GM20431 (cell line): ENCODE data around the gene IL1RAPL1.

Source experiments
- in situ Hi-C: fragments of 300-500 bp; cut with MseI, MboI; formaldehyde crosslinking; loops from one replicate; pipeline ENCODE4 v1.15.0; 2020; ENCODE audit warnings: low sequenced_read_pairs; ENCODE audit not compliant: unreplicated experiment

The IL1RAPL1 gene

DNA sequence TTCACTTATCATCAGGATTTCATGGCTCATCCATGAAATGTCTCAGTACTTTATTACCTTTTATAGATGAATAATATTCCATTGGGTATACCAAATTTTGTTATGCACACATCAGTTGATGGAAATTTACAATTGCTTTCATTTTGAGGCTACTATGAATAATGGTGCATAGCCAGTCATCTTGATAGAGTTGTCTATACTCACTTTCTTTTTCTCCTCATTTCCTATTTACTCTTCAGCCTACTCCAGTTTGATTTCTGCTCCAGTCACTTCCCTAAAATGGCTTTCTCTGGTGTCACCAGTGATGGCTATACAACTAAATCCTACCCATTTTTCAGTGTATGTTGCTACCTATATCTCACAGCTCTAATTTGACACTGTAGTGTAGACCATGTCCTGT lies 884.6 kb downstream of the IL1RAPL1 start:
- in situ Hi-C loops: no loop called here

DNA sequence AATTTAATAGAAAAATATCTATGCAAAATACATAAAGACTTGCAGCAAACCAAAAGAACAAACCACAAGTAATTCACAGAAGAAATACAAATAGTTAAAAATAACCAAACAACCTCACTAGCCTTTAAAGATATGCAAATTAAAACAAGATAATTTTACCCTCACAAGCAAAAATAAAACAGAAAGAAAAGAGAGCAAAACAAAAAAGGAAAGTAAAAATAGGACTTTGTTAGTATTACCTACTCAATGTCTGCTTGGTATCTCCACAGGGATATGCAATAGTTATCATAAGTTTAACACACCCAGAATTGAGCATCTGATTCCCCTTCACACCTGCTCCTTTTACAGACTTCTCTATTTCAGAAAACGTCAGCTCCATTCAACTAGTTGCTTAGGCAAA lies 890.6 kb downstream of the IL1RAPL1 start:
- in situ Hi-C loops: no loop called here

DNA sequence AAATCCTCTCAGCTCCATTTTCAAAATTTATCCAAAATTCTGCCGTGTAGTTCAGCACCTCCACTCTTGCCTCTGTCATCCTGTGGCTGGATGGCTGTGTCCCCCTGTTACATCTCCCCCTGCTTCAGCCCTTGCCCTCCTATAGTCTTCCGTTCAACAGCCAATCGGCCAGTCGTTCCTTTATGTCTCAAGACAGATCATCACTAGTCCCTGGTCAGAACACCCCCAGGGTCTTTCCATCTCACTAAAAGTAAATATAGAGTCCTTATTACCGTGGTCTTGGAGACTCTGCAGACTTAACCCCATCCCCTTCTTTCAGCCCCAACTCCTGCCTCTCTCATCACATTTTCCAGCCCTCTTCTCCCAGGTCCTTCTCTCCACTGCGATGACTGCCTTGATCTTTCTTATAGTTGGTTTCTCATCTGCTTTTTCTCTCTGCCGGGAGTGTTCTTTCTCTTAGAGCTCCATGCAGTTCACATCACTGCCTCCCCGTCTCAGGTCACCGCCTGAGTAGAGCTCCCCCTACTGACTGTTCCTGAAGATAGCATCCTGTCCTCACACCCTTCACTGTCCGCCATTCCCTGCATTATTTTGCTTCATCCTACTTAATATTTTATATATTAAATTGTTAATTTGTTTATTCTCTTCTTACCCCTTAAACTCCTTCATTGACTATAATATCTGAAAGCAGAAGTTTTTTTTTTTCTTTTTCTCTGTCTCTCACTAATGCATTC lies 891.3 kb downstream of the IL1RAPL1 start:
- in situ Hi-C loops: no loop called here

DNA sequence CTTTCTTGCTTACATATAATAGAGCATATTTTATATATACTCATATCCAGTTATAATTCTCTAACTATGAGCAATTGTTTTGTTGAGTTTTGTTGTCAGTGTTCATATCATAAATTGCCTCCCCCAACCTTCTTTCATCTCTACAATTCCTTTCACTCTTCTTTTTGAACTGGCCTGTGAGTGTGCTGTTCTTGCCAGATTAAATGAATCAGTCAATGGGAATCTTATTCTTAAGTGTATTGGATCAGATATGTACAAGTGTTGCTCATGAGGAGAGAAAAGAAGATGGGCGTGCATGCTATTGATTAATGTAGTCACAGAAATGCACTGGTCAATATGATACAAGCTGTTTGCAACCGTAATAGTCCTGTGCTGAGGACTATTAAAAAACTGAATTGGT lies 900.0 kb downstream of the IL1RAPL1 start:
- in situ Hi-C loops: no loop called here

DNA sequence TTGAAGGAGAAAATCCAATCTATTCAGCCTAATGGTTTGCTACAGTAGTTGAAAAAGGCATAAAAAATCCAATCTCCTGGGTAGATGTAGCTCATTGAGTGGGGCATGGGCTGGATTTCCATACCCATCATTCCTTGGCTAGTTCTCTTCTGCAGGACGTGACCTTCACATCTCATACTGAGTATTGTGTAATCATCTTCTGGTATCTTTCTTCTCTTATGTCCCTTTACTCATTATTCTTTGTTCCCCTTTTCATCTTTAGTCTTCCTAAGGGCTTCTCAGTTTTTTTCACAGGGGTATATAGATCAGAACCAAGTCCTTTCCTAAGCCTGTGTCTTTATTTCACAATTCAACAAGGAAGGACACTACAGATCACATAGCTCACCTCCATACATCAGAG lies 900.5 kb downstream of the IL1RAPL1 start:
- in situ Hi-C loops: no loop called here

DNA sequence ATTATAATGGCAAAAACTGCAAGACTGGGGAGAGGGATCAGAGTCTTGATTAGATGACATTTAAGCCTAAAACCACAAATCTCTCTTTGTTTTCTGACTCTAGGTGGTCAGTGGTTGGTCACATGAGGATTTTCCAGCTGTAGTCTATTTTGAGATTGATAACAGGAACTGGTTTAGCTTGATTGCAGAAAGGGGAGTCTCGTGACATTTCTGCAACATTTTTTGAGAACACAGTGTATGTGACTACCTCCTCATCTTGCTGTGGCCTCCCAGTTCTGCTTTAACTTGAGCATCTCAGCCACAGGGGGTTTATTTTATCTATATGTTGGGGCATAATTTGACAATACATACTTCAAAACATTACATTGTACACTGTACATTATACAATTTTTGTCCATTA lies 901.7 kb downstream of the IL1RAPL1 start:
- in situ Hi-C loops: no loop called here

DNA sequence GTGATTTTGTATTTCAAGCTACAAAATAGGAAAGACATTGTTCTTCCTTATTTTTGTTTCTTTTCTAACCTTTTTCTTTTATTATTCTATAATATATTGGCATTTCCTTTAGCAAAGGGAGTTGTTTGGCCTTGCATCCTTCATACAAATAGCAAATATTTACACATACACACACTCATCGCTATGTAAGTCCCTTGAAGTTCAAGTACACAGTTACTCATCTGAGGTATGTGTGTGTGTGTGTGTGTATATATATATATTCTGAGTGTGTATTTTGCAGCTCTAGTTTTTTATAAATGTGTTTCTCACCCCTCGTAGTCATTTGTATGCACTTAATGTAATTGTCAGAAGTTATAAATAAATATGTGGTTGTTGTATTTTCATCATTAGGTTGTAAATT lies 903.4 kb downstream of the IL1RAPL1 start:
- in situ Hi-C loops: no loop called here

DNA sequence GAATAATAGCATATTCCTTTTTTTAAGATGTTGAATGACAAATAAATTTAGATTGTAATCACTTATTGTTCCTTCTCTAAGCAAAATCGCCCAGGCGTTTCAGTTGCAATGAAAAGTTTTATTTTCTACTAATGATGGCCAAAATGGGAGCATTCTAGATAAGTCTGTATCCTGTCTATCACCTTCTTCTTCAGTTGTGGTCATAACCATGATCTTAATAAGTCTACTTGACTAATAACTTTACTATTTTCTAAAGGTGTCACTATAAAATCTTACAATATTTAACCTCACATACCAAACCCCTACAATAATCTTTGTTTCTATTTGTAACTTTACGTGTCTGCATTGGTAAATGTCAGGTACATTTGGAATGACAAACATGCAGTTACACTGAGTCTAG lies 904.4 kb downstream of the IL1RAPL1 start:
- in situ Hi-C loops: no loop called here

DNA sequence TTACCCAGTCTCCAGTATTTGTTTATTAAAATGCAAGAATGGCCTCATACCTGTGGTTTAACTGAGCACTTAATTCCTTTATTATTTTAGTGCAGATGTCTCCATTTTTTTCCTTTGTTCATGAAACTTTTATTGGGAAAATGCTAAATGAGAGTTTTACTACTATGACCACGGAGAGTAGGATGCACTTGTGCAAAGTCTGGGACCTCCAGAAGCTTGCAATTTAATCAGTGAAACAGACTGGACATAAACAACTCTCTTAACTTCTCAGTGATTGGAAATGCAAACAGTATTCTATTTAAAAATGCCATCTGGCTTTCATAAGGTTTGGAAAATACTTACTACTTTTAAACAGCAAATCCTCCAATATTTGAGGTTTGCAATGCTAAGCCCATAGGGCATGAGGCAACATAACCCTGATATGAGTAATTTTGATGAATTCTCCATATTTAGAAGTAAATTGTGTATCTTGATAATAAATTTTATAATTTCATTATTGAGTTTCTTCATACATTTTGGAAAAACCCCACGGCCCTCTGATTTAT lies 909.5 kb downstream of the IL1RAPL1 start:
- in situ Hi-C loops: no loop called here

DNA sequence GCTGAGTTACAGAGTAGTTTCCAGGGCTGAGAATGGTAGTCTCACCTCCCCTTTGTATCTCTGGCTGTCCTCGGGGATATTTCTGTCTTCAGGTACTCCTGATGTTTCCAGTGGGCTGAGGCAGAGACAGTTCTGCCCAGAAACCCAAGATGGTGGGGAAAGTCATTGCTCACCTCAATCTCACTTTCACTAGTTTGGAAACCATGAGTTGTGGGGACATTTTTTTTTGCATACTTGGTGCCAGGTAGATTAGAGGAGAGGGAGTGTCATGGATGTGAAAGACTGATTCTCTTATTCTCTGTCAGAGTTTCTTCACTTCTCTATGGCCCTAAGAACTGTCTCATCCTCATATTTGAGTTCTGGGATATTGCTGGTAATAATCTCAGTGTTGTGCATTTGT lies 919.5 kb downstream of the IL1RAPL1 start:
- in situ Hi-C loops: no loop called here

DNA sequence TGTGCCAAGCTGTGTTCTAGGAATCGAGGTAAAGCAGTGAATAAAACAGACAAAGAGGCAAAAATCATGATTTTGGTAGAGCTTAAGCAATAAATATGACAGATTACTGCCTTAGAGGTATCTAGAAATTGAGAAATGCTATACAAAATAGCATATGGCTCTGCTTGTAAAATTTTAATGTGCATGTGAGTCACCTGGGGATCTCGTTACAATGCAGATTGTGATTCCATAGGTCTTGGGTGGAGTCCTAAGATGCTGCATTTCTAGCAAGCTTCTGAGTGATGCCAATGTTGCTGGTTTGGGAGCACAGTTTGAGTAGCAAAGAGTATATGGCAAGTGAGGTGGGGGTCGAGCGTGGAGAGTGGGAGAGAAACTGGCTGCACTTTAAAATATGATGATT lies 930.9 kb downstream of the IL1RAPL1 start:
- in situ Hi-C loops: no loop called here

DNA sequence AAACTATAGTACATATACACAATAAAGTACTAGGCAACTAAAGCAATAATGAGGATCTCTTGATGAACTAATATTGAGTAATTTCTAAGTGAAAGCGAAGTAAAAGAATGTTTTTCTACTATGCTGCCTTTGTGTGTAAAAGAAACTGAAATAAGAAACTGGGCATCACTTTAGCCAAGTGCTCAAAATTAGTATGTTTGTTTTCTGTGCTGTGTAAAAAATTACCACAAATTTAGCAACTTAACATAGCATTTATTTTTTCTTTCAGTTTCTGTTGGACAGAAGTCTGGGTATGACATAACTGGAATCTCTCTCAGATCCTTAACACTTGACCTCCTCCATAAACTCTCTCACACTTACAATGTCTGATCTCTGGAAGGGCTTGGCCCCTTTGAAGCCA lies 941.0 kb downstream of the IL1RAPL1 start:
- in situ Hi-C loops: no loop called here

DNA sequence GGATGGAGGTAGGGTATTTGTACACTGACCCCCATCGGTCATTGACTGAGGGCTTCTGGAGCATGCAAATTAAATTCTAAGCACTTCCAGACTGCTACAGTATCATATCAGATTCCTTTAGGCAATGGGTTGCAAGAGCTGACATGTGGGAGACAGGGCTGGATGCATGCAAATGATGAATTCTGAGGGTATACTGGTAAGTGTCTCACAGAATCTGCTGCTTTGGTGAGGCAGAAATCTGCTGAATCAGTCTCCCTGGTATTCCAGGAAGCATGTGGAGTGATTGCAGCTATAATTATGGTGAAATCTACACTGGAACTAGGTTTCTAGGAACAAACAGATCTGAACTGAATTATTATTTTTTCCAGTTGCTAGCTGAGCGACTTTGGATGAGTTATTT lies 943.3 kb downstream of the IL1RAPL1 start:
- in situ Hi-C loops: no loop called here

DNA sequence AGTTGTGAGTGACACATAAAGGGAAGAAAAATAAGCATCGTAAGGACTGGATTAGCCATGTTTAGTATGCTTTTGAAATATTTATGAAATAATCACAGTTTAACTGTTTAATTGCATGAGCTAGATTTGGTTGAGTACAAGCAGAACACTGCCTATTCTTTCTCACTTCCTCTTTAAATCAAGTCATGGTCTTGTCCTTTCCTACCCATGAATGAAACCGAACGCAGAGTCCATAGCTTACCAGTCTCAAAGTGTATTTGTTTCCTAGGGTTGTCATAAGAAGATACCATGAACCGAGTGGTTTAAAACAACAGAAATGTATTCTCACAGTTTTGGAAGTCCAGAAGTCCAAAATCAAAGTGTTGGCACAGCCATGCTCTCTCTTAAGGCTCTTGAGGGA lies 944.1 kb downstream of the IL1RAPL1 start:
- in situ Hi-C loops: no loop called here

DNA sequence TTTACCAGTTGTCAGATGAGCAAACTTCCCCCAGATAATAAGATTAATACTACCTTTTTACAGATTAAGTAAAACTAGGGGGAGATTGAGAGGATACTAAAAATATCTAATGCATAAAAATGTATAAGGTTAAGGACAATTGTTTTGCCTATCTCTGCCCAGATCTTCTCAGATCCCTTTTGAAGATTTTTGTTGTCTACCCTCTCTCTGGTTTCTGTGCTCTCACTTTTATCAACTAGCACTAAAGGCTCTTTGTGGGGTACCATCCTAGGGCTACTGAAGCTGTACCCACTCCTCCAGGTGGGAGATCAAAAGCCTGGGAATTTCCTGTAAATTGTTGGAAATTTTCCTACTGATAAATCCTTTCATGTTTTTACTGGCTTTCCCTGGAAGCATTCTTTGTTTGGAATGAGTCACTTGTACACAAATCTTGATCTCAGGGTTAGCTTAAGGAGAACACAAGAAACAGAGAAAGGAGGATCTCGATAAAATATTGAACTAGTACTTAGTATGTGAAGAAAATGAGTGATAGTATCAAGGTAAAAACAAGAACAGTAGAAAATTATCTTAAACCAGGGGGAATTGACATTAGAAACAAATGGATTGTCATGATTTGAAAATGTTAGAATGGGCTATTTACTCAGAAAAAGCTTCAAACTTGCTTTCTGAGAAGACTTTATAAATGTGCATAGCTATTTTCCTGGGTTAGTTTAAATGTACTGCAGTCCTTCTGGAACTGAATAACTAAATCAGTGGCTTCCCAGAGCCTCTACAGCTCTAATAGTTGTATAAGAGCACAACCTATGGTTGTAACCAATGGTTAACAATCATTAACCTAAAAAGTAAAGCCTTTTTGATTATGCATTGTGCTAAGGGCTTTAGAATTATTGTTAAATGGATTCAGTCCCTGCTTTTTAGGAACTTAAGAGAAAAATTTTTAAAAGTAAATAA lies 948.2 kb downstream of the IL1RAPL1 start:
- in situ Hi-C loops: no loop called here

DNA sequence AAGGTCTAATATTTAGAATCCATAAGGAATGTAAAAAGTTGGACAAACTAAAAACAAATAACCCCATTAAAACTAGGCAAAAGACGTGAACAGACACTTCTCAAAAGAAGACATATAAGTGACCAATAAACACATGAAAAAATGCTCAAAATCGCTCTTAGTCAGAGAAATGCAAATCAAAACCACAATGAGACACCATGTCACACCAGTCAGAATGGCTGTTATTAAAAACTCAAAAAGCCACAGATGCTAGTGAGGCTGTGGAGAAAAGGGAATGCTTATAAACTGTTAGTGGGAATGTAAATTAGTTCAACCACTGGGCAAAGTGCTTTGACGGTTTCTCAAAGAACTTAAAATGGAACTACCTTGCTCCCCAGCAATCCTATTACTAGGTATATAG lies 953.8 kb downstream of the IL1RAPL1 start:
- in situ Hi-C loops: no loop called here

DNA sequence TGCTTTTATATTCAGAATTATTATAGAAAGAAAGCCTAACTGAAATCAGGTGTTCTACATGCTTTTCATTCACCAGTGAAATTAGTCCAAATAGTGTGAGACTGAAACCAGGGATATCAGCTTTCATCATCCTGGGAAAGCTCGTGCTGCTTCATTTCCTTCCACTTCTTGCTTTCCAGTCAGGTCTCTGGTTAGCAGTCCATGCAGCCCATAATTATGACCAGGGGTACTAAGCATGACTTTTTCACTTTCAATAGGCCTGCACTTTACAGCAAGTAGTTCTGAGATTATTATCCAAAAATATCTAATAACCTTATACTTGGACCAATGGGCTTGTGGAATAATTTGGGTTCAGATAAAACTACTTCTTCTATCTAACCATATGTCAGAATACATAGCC lies 954.9 kb downstream of the IL1RAPL1 start:
- in situ Hi-C loops: no loop called here

DNA sequence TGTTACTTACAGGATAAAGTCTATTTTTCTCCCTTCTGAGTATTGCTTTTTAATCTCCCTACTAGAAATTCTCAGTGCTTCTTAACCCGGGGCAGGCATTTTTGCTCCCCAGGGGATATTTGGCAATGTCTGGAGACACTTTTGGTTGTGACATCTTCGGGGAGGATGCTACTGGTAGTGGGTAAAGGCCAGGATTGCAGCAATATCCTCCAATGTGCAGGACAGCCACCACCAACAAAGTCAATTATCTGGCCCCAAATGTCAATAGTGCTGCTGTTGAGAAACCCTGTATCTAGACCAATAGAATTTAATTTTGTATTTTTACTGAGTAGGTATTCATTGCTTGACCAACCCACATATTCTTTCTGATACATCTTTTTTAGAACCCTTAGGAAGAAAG lies 958.6 kb downstream of the IL1RAPL1 start:
- in situ Hi-C loops: no loop called here

DNA sequence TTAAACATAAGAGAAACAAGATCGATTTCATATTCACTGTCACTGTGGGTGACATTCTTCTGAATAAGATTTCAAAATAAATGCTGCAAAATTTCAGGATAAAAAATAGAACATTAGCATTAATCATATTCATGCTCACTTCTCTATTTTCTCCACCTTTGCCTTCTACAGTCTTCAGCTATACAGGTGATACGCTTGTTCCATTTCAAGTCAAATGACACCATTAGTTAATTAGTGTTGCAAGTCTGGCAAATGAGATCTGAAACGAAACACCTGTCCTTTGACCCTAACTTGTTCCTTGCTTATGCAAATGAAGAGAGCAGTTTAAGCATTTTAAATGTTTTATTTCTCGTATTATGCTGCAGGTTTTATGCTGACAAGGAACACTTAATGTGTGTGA lies 960.6 kb downstream of the IL1RAPL1 start:
- in situ Hi-C loops: no loop called here

DNA sequence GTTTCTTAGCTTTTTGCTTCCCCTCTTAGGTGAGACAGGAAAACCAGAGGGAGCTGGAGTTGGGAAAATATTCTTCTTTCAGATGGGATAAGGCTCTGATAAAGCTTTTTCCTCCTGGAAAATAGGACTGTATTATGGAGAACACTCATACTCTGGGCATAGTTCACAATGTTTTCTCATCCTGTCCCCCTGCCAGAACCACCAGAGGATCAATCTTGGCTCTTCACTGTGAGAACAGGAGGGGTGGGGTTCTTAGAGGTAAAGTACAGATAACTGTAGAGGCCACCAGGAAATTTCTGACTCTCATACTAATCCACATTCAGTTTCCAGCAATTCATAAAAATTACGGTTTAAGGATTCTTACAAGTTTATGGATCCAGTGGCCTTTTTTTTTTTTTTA lies 966.3 kb downstream of the IL1RAPL1 start:
- in situ Hi-C loops: no loop called here

DNA sequence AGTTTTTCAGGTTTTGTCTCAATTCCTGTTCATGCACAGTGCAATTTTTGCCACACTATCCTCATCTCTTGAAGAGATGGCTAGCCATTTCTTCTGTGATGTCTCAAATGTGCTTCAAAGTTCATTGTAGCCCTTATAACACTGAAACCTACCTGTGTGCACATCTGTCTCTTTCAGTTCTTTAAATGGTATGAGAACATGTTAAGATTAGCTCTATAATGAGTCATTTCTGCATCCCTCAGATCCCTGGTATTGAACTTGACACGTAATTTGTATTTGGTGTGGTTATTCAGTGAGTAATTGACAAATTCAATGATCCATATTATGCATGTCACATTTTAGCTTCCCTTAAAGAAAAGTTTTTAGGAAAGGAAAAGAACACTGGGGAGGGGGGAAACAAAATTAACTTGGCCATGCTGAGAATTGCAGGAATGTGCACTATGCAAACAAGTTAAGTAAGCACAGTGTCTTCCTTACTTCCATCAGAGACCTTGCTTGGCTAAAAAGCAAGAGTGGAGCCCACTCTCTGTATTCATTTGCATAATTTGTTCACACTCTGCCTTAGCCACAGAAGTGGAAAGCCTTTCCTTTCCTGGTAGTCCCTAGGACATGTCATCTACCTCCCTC lies 968.3 kb downstream of the IL1RAPL1 start:
- in situ Hi-C loops: no loop called here
